Breast epithelium (tissue), 3 donors: ENCODE measurements around the gene CRTC1.

ENCODE experiments used
- POLR2A ChIP-seq: fragments of 450-650 bp; IDR thresholded peaks from one replicate; pipeline ENCODE4 v1.6.1; 2016; ENCODE audit warnings: antibody characterized with exemption, mild to moderate bottlenecking, moderate library complexity
- POLR2AphosphoS5 ChIP-seq, 3 donors: sonication (generic); formaldehyde crosslinking; IDR thresholded peaks; one replicate each; pipeline ENCODE4 v1.6.1; 2017; ENCODE audit warnings: antibody characterized with exemption in 3 of 3
- TF ChIP-seq, protein P1 (sequence below), 3 donors: fragments of 450-650 bp; IDR thresholded peaks; one replicate each; pipeline ENCODE4 v1.5.1; 2016 to 2017; ENCODE audit warnings: antibody characterized with exemption in 3 of 3, mild to moderate bottlenecking in 3 of 3, moderate library complexity in 3 of 3

DNA sequence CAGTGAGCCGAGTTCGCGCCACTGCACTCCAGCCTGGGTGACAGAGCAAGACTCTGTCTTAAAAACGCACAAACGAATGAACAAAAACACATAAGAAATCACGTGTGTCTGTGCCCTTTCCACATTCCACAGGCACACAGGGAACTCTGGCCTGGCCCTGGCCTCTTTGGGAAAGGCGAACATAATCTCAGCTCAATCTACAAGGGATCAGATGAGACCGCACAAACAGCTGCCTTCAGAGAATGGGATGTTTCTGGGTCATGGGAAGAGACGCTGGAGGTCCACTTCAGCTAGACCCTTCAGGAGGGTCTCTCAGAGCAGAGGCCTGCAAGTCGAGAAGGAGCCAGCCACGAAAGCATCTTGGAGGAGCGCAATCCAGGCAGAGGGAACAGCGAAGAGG is 6.3 kb upstream of the CRTC1 start:
- TF ChIP-seq, protein P1, sequence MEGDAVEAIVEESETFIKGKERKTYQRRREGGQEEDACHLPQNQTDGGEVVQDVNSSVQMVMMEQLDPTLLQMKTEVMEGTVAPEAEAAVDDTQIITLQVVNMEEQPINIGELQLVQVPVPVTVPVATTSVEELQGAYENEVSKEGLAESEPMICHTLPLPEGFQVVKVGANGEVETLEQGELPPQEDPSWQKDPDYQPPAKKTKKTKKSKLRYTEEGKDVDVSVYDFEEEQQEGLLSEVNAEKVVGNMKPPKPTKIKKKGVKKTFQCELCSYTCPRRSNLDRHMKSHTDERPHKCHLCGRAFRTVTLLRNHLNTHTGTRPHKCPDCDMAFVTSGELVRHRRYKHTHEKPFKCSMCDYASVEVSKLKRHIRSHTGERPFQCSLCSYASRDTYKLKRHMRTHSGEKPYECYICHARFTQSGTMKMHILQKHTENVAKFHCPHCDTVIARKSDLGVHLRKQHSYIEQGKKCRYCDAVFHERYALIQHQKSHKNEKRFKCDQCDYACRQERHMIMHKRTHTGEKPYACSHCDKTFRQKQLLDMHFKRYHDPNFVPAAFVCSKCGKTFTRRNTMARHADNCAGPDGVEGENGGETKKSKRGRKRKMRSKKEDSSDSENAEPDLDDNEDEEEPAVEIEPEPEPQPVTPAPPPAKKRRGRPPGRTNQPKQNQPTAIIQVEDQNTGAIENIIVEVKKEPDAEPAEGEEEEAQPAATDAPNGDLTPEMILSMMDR (IDR thresholded peaks at IDR 0.05), result no peak
- no peak for TF ChIP-seq POLR2A
- TF ChIP-seq POLR2AphosphoS5 (IDR thresholded peaks at IDR 0.05), result no peak
